Neutrophil (primary cell): ENCODE measurements around the gene PRSS53.

ENCODE experiments used
- H3K27ac ChIP-seq: fragments of 200-600 bp; sonication (generic); 2 replicates; pipeline ENCODE4 v1.5.1; 2016; ENCODE audit warnings: mild to moderate bottlenecking, moderate library complexity
- H3K27me3 ChIP-seq: fragments of 200-600 bp; sonication (generic); 2 replicates; pipeline ENCODE4 v1.6.0; 2016; ENCODE audit warnings: mild to moderate bottlenecking
- H3K36me3 ChIP-seq: fragments of 200-600 bp; sonication (generic); 2 replicates; pipeline ENCODE4 v1.5.1; 2017
- H3K4me1 ChIP-seq, 2 experiments: fragments of 200-600 bp in 1 of 2; sonication (generic) in 1 of 2; 1 replicate in 1 of 2; 2 replicates in 1 of 2; pipeline versions ENCODE4 v1.5.1 to v1.6.1; 2013 to 2016; ENCODE audit warnings: low read depth in 1 of 2, low read length in 1 of 2, mild to moderate bottlenecking in 1 of 2, moderate library complexity in 1 of 2; ENCODE audit not compliant: control insufficient read depth in 1 of 2, insufficient read depth in 1 of 2
- H3K4me3 ChIP-seq, 2 experiments: fragments of 200-600 bp in 1 of 2; sonication (generic) in 1 of 2; 1 replicate in 1 of 2; 2 replicates in 1 of 2; pipeline ENCODE4 v1.5.1; 2013 to 2016; ENCODE audit warnings: low read depth in 1 of 2, low read length in 1 of 2, mild to moderate bottlenecking in 1 of 2, moderate library complexity in 1 of 2
- H3K9me3 ChIP-seq: fragments of 200-600 bp; sonication (generic); 2 replicates; pipeline ENCODE4 v1.5.1; 2016
- CTCF ChIP-seq: fragments of 200-600 bp; sonication (generic); IDR thresholded peaks from 2 replicates; pipeline ENCODE4 v1.5.1; 2016; ENCODE audit warnings: antibody characterized with exemption

PRSS53 gene

GRCh38 chr16:31125844-31126243 is 37.1 kb upstream of the PRSS53 start:
- no peak for TF ChIP-seq CTCF
- Histone ChIP-seq H3K27ac (peak overlapping the region; percentile 98), H3K36me3 (peaks cover 33% of the 10 kb centered on the region), H3K4me3 (no peak overlapping the region), H3K27me3 (no peaks in the 10 kb centered on the region), H3K9me3 (no peaks in the 10 kb centered on the region), H3K4me1 (peaks cover 52 to 54% of the 10 kb centered on the region in 2 experiments)

GRCh38 chr16:31120129-31120528 is 31.4 kb upstream of the PRSS53 start:
- Histone ChIP-seq H3K4me1 (peaks cover 31 to 37% of the 10 kb centered on the region in 2 experiments), H3K36me3 (peaks cover 40% of the 10 kb centered on the region), H3K9me3 (no peaks in the 10 kb centered on the region), H3K27ac (peak overlapping the region; percentile 99), H3K27me3 (no peaks in the 10 kb centered on the region), H3K4me3 (no peak overlapping the region)
- no peak for TF ChIP-seq CTCF

GRCh38 chr16:31118223-31119155 is 29.7 kb upstream of the PRSS53 start:
- peaks cover 34% of the 10 kb centered on the region for H3K36me3 ChIP-seq
- H3K27me3 ChIP-seq: no peaks in the 10 kb centered on the region
- H3K4me3 ChIP-seq: peak overlapping the region; percentile 70 to 99
- H3K9me3 ChIP-seq: no peaks in the 10 kb centered on the region
- H3K27ac ChIP-seq: peak overlapping the region; percentile 99
- no peak for TF ChIP-seq CTCF
- H3K4me1 ChIP-seq: peaks cover 43 to 50% of the 10 kb centered on the region in 2 experiments

GRCh38 chr16:31117384-31118222 is 28.9 kb upstream of the PRSS53 start, which contains the start of gene KAT8:
KAT8 (plus strand) TSS chr16:31117664; CDS start chr16:31117682, 18 bp downstream.
- no peak for TF ChIP-seq CTCF
- Histone ChIP-seq H3K9me3 (no peaks in the 10 kb centered on the region), H3K27me3 (no peaks in the 10 kb centered on the region), H3K27ac (peak within 1 kb of the TSS; percentile 99), H3K4me3 (peak within 1 kb of the TSS; percentile 70 to 99), H3K36me3 (peaks cover 27% of the 10 kb centered on the region), H3K4me1 (peaks cover 52 to 59% of the 10 kb centered on the region in 2 experiments)

- no peaks in the 10 kb centered on the region for H3K9me3 ChIP-seq
- no peak overlapping the region for H3K4me3 ChIP-seq
- H3K27ac ChIP-seq: peak overlapping the region; percentile 93
- no peaks in the 10 kb centered on the region for H3K27me3 ChIP-seq
- TF ChIP-seq CTCF: no peak
- peaks cover 51 to 58% of the 10 kb centered on the region in 2 experiments for H3K4me1 ChIP-seq
- H3K36me3 ChIP-seq: peaks cover 33% of the 10 kb centered on the region
These were observed 25.7 kb upstream of the PRSS53 start for GRCh38 chr16:31114468-31114867.
